Mucosa of descending colon (tissue), 3 donors: ENCODE data around the gene KLHL21. TPM values are rescaled to one million over a fixed set of nuclear protein-coding genes. Genes with fewer than 3 reads are reported as not detected.
"Not testable (repeated sequence)": the region's sequence is repeated elsewhere in the genome, so short reads cannot be mapped to it uniquely, and the experiment has no call there.

Experiments used
- ATAC-seq: fragments of 200-7000 bp; cut with Tn5 transposase; one replicate; pipeline ENCODE4 v1.9.1; 2020; ENCODE audit warnings: mild to moderate bottlenecking, moderate library complexity
- DNase-seq, 3 donors: peaks; one replicate each; pipeline ENCODE4 v3.0.0-alpha.2; 2020
- H3K36me3 ChIP-seq: fragments of 200-600 bp; one replicate; pipeline ENCODE4 v1.8.0; 2021; ENCODE audit warnings: low read depth, mild to moderate bottlenecking
- H3K4me1 ChIP-seq: fragments of 200-600 bp; one replicate; pipeline ENCODE4 v1.8.0; 2021; ENCODE audit warnings: low read depth, mild to moderate bottlenecking
- H3K4me3 ChIP-seq: fragments of 200-600 bp; one replicate; pipeline ENCODE4 v1.8.0; 2021; ENCODE audit warnings: mild to moderate bottlenecking
- H3K9me3 ChIP-seq: fragments of 200-600 bp; one replicate; pipeline ENCODE4 v1.8.0; 2021; ENCODE audit warnings: mild to moderate bottlenecking
- intact Hi-C, 2 donors: fragments of 100-400 bp; cut with DNase I in 1 of 2; cut with micrococcal nuclease in 1 of 2; formaldehyde crosslinking; loops; one replicate each; pipeline versions ENCODE4 v1.11.0 to v1.11.1; 2022; cut with DNase I, micrococcal nuclease
- total RNA-seq, 3 donors: library from RNA; stranded (reverse); fragmentation: NEBNext Ultra II Directional in 2 of 3; extraction: Animal tissue kit (Norgen Biotek cat#: 25700) in 2 of 3; gene quantifications; one replicate each; pipeline versions ENCODE4 v1.2.1 to v1.2.4, GENCODE V29; 2021 to 2023
- TF ChIP-seq, protein P1 (sequence below): fragments of 200-600 bp; IDR thresholded peaks from one replicate; pipeline ENCODE4 v1.8.0; 2022; ENCODE audit warnings: antibody characterized with exemption, mild to moderate bottlenecking
- donor health status: DM: no; HTN: no; CAD: no; lungs with moderate emphysema.
- donor health status: DM: no; HTN: no; CAD: no.
- donor health status: DM: no; HTN: yes; CAD: no.

KLHL21 gene
- total RNA-seq, 3 donors from 2014 or later, result 8.7 to 68.2 (median 10.7) TPM

DNA sequence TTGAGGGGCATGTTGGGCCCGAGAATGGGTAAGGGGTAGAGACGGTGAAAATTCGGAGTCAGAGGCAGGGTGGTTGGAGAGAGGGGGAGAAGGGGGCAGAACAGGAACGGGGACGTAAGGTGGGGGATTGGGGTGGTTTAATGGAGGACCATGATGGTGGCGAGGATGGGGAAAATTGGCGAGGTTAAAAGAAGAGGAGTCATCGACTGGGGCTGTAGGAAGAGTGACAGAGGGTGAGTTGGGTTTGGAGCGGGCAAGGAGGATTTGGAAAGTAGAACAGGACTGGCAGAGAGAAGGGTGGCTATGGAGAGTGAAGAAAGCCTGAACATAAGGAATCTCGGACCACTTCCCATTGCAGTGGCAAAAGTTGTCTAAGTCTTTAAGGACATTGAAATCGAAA lies 33.6 kb downstream of the KLHL21 start:
- TF ChIP-seq, protein P1, sequence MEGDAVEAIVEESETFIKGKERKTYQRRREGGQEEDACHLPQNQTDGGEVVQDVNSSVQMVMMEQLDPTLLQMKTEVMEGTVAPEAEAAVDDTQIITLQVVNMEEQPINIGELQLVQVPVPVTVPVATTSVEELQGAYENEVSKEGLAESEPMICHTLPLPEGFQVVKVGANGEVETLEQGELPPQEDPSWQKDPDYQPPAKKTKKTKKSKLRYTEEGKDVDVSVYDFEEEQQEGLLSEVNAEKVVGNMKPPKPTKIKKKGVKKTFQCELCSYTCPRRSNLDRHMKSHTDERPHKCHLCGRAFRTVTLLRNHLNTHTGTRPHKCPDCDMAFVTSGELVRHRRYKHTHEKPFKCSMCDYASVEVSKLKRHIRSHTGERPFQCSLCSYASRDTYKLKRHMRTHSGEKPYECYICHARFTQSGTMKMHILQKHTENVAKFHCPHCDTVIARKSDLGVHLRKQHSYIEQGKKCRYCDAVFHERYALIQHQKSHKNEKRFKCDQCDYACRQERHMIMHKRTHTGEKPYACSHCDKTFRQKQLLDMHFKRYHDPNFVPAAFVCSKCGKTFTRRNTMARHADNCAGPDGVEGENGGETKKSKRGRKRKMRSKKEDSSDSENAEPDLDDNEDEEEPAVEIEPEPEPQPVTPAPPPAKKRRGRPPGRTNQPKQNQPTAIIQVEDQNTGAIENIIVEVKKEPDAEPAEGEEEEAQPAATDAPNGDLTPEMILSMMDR, result no peak
- no peaks in the 10 kb centered on the region for H3K36me3 ChIP-seq

GRCh38 chr1:6560267-6560666 lies 42.4 kb downstream of the KLHL21 start:
- DNase-seq (no peak), ATAC-seq (no peak)
- TF ChIP-seq, protein P1, result no peak
- Histone ChIP-seq H3K36me3 (no peaks in the 10 kb centered on the region), H3K9me3 (no peaks in the 10 kb centered on the region), H3K4me1 (no peaks in the 10 kb centered on the region), H3K4me3 (no peak overlapping the region)
- intact Hi-C loops, result no loop called here

More for the DNA sequence above, 33.6 kb downstream of the KLHL21 start:
- no peak overlapping the region for H3K4me3 ChIP-seq
- H3K4me1 ChIP-seq, result no peaks in the 10 kb centered on the region
- DNase-seq, result no peak
- ATAC-seq, result no peak
- H3K9me3 ChIP-seq, result no peaks in the 10 kb centered on the region
- intact Hi-C loops, result no loop called here

DNA sequence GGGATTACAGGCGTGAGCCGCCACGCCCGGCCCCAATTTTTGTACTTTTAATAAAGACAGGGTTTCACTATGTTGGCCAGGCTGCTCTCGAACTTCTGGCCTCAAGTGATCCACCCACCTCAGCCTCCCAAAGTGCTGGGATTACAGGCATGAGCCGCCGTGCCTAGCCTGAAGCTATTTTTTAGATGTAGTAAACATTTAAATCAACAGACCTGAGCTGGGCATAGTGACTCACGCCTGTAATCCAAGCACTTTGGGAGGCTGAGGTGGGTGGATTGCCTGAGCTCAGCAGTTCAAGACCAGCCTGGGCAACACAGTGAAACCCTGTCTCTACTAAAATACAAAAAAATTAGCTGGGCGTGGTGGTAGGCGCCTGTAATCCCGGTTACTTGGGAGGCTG lies 43.5 kb downstream of the KLHL21 start:
- H3K9me3 ChIP-seq, H3K4me1 ChIP-seq, H3K36me3 ChIP-seq, H3K4me3 ChIP-seq, intact Hi-C loops, DNase-seq, ATAC-seq: not testable (repeated sequence)

- intact Hi-C loops, result no loop called here
- no peak for ATAC-seq
- TF ChIP-seq, protein P1, result no peak
- Histone ChIP-seq H3K4me3 (no peak overlapping the region), H3K4me1 (peaks cover 11% of the 10 kb centered on the region), H3K36me3 (no peaks in the 10 kb centered on the region), H3K9me3 (no peaks in the 10 kb centered on the region)
- no peak for DNase-seq
Observed at GRCh38 chr1:6557597-6557996, 45.1 kb downstream of the KLHL21 start.

DNA sequence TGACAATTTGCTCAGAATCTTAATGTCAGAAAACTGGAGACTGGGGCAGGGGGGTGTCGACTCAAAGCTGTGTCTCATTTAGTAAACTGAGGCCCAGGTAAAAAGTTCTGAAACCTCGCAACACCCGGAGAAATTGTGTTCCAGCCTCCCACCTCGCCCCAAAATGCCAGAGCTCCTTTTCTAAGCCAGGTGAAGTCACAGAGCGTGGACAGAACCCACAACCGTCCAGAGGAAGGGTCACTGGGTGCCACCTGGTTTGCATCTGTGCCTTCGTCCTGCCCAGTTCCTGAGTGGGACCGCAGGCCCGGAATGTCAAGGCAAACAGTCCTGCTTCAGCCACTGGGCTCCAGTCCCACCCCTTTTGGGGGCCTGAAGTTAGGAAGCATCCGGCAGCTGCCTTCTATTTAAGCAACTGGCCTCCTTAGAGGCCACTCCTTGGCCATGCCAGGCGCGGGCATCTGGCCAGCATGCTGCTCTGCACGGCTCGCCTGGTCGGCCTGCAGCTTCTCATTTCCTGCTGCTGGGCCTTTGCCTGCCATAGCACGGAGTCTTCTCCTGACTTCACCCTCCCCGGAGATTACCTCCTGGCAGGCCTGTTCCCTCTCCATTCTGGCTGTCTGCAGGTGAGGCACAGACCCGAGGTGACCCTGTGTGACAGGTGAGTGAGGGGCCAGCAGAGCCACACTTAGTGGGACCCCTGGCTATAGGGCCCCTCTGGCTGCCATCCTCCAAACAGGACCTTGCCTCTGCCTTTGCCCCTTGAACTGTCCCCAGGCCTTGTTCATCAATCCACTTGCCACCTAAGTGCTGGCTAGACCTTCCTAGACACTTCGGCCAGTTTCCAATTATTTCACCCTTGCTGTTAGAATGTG lies 47.5 kb downstream of the KLHL21 start, which contains the start of gene TAS1R1:
Gene TAS1R1 (plus strand): TSS at position 401 of the 872 bp plus-strand sequence. CDS start 67 bp downstream, at position 468.
- DNase-seq (peak in 2 of 3 donors; percentile 37 to 57), ATAC-seq (no peak)
- intact Hi-C loops, result no loop called here
- peak within 1 kb of the TSS; percentile 90 for H3K4me3 ChIP-seq
- TF ChIP-seq, protein P1, result no peak
- H3K36me3 ChIP-seq, result no peaks in the 10 kb centered on the region
- peaks cover 15% of the 10 kb centered on the region for H3K4me1 ChIP-seq
- no peaks in the 10 kb centered on the region for H3K9me3 ChIP-seq
